Loucy (cell line): ENCODE measurements around the gene PRSS38.

ENCODE experiments used
- EZH2phosphoT487 ChIP-seq: fragments of 200-600 bp; IDR thresholded peaks from 2 replicates; pipeline ENCODE4 v1.6.1; 2018; ENCODE audit warnings: antibody characterized with exemption, mild to moderate bottlenecking, moderate library complexity, borderline replicate concordance
- TF ChIP-seq, protein P1 (sequence below): fragments of 200-600 bp; sonication (generic); conservative IDR thresholded peaks from 2 replicates; pipeline ENCODE4 v1.5.1; 2014; ENCODE audit warnings: mild to moderate bottlenecking, antibody characterized with exemption, low read length

DNA sequence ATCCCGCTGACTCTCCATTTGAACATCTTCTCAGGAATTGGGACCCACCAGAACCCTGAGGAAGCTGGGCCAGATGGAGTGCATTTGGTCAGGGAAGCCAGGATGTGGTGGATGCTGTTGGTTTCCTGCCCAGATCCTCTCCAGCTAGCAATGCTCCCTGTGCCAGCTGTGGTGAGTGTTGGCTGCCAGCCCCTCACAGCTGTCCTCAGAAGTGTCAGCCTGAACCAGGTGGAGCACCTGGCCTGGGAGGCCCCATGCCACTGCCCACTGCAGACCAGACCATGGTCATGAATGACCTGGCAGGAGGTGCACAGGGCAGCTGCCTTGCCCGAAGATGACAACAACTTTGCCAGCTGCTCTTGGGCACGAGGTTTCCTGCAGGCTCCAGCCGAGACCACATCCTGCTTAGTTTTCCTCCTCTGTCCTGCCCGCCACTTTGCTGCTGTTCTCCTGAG lies 54.4 kb downstream of the PRSS38 start:
- TF ChIP-seq, protein P1, sequence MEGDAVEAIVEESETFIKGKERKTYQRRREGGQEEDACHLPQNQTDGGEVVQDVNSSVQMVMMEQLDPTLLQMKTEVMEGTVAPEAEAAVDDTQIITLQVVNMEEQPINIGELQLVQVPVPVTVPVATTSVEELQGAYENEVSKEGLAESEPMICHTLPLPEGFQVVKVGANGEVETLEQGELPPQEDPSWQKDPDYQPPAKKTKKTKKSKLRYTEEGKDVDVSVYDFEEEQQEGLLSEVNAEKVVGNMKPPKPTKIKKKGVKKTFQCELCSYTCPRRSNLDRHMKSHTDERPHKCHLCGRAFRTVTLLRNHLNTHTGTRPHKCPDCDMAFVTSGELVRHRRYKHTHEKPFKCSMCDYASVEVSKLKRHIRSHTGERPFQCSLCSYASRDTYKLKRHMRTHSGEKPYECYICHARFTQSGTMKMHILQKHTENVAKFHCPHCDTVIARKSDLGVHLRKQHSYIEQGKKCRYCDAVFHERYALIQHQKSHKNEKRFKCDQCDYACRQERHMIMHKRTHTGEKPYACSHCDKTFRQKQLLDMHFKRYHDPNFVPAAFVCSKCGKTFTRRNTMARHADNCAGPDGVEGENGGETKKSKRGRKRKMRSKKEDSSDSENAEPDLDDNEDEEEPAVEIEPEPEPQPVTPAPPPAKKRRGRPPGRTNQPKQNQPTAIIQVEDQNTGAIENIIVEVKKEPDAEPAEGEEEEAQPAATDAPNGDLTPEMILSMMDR = no peak
- TF ChIP-seq EZH2phosphoT487 = no peak
